Liver (tissue), 9 donors: ENCODE measurements around the gene ARHGEF39. TPM values are rescaled to one million over a fixed set of nuclear protein-coding genes. Genes with fewer than 3 reads are reported as not detected.
A peak's percentile ranks its signal among the peaks of the same experiment; 100 is the strongest.

Experiments
- DNase-seq: peaks from one replicate; pipeline ENCODE4 v3.0.0-alpha.2; 2017; ENCODE audit warnings: low spot score
- H3K27ac ChIP-seq, 2 donors: one replicate each; pipeline ENCODE4 v1.7.0; 2013; ENCODE audit warnings: inconsistent platforms in 2 of 2, low read length in 2 of 2, control low read depth in 1 of 2, low read depth in 1 of 2, mild to moderate bottlenecking in 1 of 2
- H3K27me3 ChIP-seq, 4 donors: one replicate each; pipeline versions ENCODE4 v1.6.1 to v1.7.0; 2013; ENCODE audit warnings: low read length in 3 of 4, inconsistent platforms in 1 of 4, mild to moderate bottlenecking in 1 of 4, moderate library complexity in 1 of 4; ENCODE audit not compliant: control insufficient read depth in 4 of 4, insufficient read depth in 4 of 4
- H3K36me3 ChIP-seq, 4 donors: one replicate each; pipeline versions ENCODE4 v1.6.1 to v1.7.0; 2013; ENCODE audit warnings: low read length in 3 of 4, mild to moderate bottlenecking in 3 of 4, low read depth in 1 of 4, moderate library complexity in 1 of 4; ENCODE audit not compliant: control insufficient read depth in 4 of 4, insufficient read depth in 3 of 4
- H3K4me1 ChIP-seq, 4 donors: one replicate each; pipeline versions ENCODE4 v1.6.1 to v1.7.0; 2013; ENCODE audit warnings: low read length in 3 of 4, mild to moderate bottlenecking in 3 of 4, moderate library complexity in 1 of 4; ENCODE audit not compliant: control insufficient read depth in 4 of 4, insufficient read depth in 4 of 4
- H3K4me3 ChIP-seq, 3 donors: one replicate each; pipeline versions ENCODE4 v1.6.1 to v1.7.0; 2013; ENCODE audit warnings: low read length in 3 of 3, control low read depth in 1 of 3, low read depth in 1 of 3, mild to moderate bottlenecking in 1 of 3
- H3K9ac ChIP-seq, 2 donors: one replicate each; pipeline ENCODE4 v1.7.0; 2013; ENCODE audit warnings: low read length in 2 of 2, mild to moderate bottlenecking in 2 of 2, moderate library complexity in 2 of 2, control low read depth in 1 of 2, low read depth in 1 of 2
- H3K9me3 ChIP-seq, 4 donors: one replicate each; pipeline versions ENCODE4 v1.6.1 to v1.7.0; 2013; ENCODE audit warnings: low read length in 3 of 4; ENCODE audit not compliant: control insufficient read depth in 4 of 4
- ATF3 ChIP-seq: IDR thresholded peaks from 2 replicates; pipeline ENCODE4 v1.6.1; 2016; ENCODE audit warnings: antibody characterized with exemption
- CTCF ChIP-seq: fragments of 150-350 bp; IDR thresholded peaks from 2 replicates; pipeline ENCODE4 v1.5.1; 2017; ENCODE audit warnings: improper control_type of control experiment, low read depth, low read length; ENCODE audit not compliant: missing input control
- HNF4A ChIP-seq, 2 donors: conservative IDR thresholded peaks; 2 replicates each; pipeline ENCODE4 v1.6.1; 2016; ENCODE audit warnings: antibody characterized with exemption in 2 of 2, mild to moderate bottlenecking in 2 of 2
- JUND ChIP-seq, 2 donors: IDR thresholded peaks; 2 replicates each; pipeline ENCODE4 v1.6.1; 2016; ENCODE audit warnings: antibody characterized with exemption in 2 of 2
- MAX ChIP-seq: IDR thresholded peaks from 2 replicates; pipeline ENCODE4 v1.6.1; 2016; ENCODE audit warnings: antibody characterized with exemption
- RAD21 ChIP-seq, 2 donors: IDR thresholded peaks; 2 replicates each; pipeline ENCODE4 v1.6.1; 2016; ENCODE audit warnings: antibody characterized with exemption in 2 of 2, mild to moderate bottlenecking in 2 of 2
- REST ChIP-seq: IDR thresholded peaks from 2 replicates; pipeline ENCODE4 v1.6.1; 2016; ENCODE audit warnings: antibody characterized with exemption, mild to moderate bottlenecking
- RXRA ChIP-seq, 2 donors: IDR thresholded peaks; 2 replicates each; pipeline ENCODE4 v1.6.1; 2017 to 2018; ENCODE audit warnings: antibody characterized with exemption in 2 of 2, mild to moderate bottlenecking in 1 of 2
- SP1 ChIP-seq: IDR thresholded peaks from 2 replicates; pipeline ENCODE4 v1.6.1; 2018; ENCODE audit warnings: antibody characterized with exemption, mild to moderate bottlenecking
- WGBS: extraction: QIAGEN DNeasy Blood & Tissue Kit; methylation state at CpG from one replicate; pipeline ENCODE4 v1.1.7; 2013; 5-methylcytosine and 5-hydroxymethylcytosine counted together
- polyA plus RNA-seq, 2 donors: library from polyadenylated mRNA; stranded (reverse) in 1 of 2; unstranded in 1 of 2; fragments of 200-250 nt in 1 of 2; fragments of >200 nt in 1 of 2; fragmentation: Nextera tagmentation in 1 of 2; extraction: Ambion mirVana in 1 of 2; gene quantifications; one replicate each; pipeline versions ENCODE4 v1.2.1 to v1.2.3, GENCODE V29; 2013 to 2015
- total RNA-seq, 2 donors: library from RNA; depleted of rRNA; stranded (reverse); fragments of >200 nt; gene quantifications; one replicate each; pipeline ENCODE4 v1.2.3, GENCODE V29; 2014
- donor health status: healthy.
- donor health status: healthy.
- donor health status: healthy.
- donor health status: healthy.
- donor health status: healthy.

Gene ARHGEF39
- total and polyA plus RNA-seq, 4 donors: under 0.01 to 7.4 (median 0.74) TPM

- Histone ChIP-seq H3K9ac (peak overlapping the region; percentile 1 to 26), H3K9me3 (no peaks in the 10 kb centered on the region), H3K27me3 (no peaks in the 10 kb centered on the region), H3K4me3 (no peak overlapping the region), H3K27ac (peak overlapping the region; percentile 26 to 44), H3K4me1 (peaks cover 4 to 33% (median 12%) of the 10 kb centered on the region in 4 donors), H3K36me3 (no peaks in the 10 kb centered on the region)
- TF ChIP-seq REST: no peak
- TF ChIP-seq SP1: peak; percentile 22
- TF ChIP-seq RXRA (IDR thresholded peaks at IDR 0.05): peak in 1 of 2 donors; percentile 17
- TF ChIP-seq HNF4A (conservative IDR thresholded peaks at IDR 0.05): peak; percentile 27 to 48
- WGBS: 64% methylated on average over 3 of the region's 3 CpGs
- DNase-seq: no peak
Measured at GRCh38 chr9:35661756-35662350, 3.1 kb downstream of the ARHGEF39 start.

- DNase-seq: no peak
- WGBS: 71% methylated on average over 9 of the region's 9 CpGs
- Histone ChIP-seq H3K27me3 (no peaks in the 10 kb centered on the region), H3K36me3 (no peaks in the 10 kb centered on the region), H3K9ac (no peak overlapping the region), H3K9me3 (no peaks in the 10 kb centered on the region), H3K27ac (no peak overlapping the region), H3K4me1 (peaks cover 4 to 34% (median 12%) of the 10 kb centered on the region in 4 donors), H3K4me3 (no peak overlapping the region)
- TF ChIP-seq MAX: no peak
- peak; percentile 36 for TF ChIP-seq CTCF
- TF ChIP-seq RAD21 (IDR thresholded peaks at IDR 0.05): peak; percentile 63 to 69
Measured at GRCh38 chr9:35660966-35661415, 4.0 kb downstream of the ARHGEF39 start.

- H3K9ac ChIP-seq: peak overlapping the region in 1 of 2 donors; percentile 1
- H3K9me3 ChIP-seq: no peaks in the 10 kb centered on the region
- H3K36me3 ChIP-seq: no peaks in the 10 kb centered on the region
- TF ChIP-seq RAD21 (IDR thresholded peaks at IDR 0.05): no peak
- no peak for TF ChIP-seq CTCF
- no peak for TF ChIP-seq JUND (IDR thresholded peaks at IDR 0.05)
- no peak for TF ChIP-seq REST
- no peak for TF ChIP-seq SP1
- no peak for TF ChIP-seq ATF3
- peak overlapping the region in 1 of 3 donors; percentile 79 for H3K4me3 ChIP-seq
- H3K4me1 ChIP-seq: peaks cover 2 to 24% (median 5%) of the 10 kb centered on the region in 4 donors
- no peaks in the 10 kb centered on the region for H3K27me3 ChIP-seq
- no peak for DNase-seq
- 77% methylated on average over 3 of the region's 3 CpGs for WGBS
- peak overlapping the region in 1 of 2 donors; percentile 99 for H3K27ac ChIP-seq
Measured at GRCh38 chr9:35659340-35659739, 5.7 kb downstream of the ARHGEF39 start.
